HG03139 (cell line): Measurements from ENCODE around the gene CLCN7.
A peak's percentile ranks its signal among the peaks of the same experiment; 100 is the strongest.

Experiments
- ATAC-seq: cut with Tn5 transposase; IDR thresholded peaks from one replicate; pipeline ENCODE4 v1.9.1; 2021; ENCODE audit not compliant: unreplicated experiment

CLCN7 gene

GRCh38 chr16:1431497-1432270 lies 43.1 kb downstream of the CLCN7 start:
- no peak for ATAC-seq

- ATAC-seq: no peak
Observed at GRCh38 chr16:1430759-1431496, 43.9 kb downstream of the CLCN7 start, which contains the start of gene PERCC1. Gene PERCC1, plus strand, starts transcription at chr16:1431078. Its CDS starts 1,516 bp downstream, at chr16:1432594.

GRCh38 chr16:1430214-1430758 lies 44.5 kb downstream of the CLCN7 start:
- no peak for ATAC-seq

- no peak for ATAC-seq
Observed at GRCh38 chr16:1429631-1430030, 45.2 kb downstream of the CLCN7 start.

- no peak for ATAC-seq
Observed at GRCh38 chr16:1429012-1429411, 45.8 kb downstream of the CLCN7 start.

- ATAC-seq: no peak
Observed at GRCh38 chr16:1428511-1428910, 46.3 kb downstream of the CLCN7 start.

- no peak for ATAC-seq
Observed at GRCh38 chr16:1427473-1428461, 47.1 kb downstream of the CLCN7 start.

GRCh38 chr16:1426734-1427471 lies 47.9 kb downstream of the CLCN7 start:
- no peak for ATAC-seq

- no peak for ATAC-seq
Observed at GRCh38 chr16:1425616-1426370, 49.0 kb downstream of the CLCN7 start.

- ATAC-seq: no peak
Observed at GRCh38 chr16:1424028-1424427, 50.8 kb downstream of the CLCN7 start.

- no peak for ATAC-seq
Observed at GRCh38 chr16:1422076-1422475, 52.8 kb downstream of the CLCN7 start.

- peak; percentile 6 for ATAC-seq
Observed at GRCh38 chr16:1420111-1420539, 54.7 kb downstream of the CLCN7 start.

GRCh38 chr16:1416521-1416941 lies 58.3 kb downstream of the CLCN7 start:
- ATAC-seq: no peak

GRCh38 chr16:1414532-1415260 lies 60.1 kb downstream of the CLCN7 start, which contains the start of gene UNKL:
Gene UNKL, minus strand, starts transcription at chr16:1414704. Its CDS starts 13 bp downstream, at chr16:1414691.
- no peak for ATAC-seq

- ATAC-seq: no peak
Observed at GRCh38 chr16:1413684-1414531, 60.9 kb downstream of the CLCN7 start.

GRCh38 chr16:1412847-1413246 lies 62.0 kb downstream of the CLCN7 start:
- no peak for ATAC-seq

GRCh38 chr16:1408171-1408837 lies 66.5 kb downstream of the CLCN7 start:
- ATAC-seq: peak; percentile 70
